Dermis microvascular lymphatic vessel endothelial cell (primary cell): ENCODE results near the gene CYP2U1. TPM values are rescaled to one million over a fixed set of nuclear protein-coding genes. Genes with fewer than 3 reads are reported as not detected.
"Not testable (repeated sequence)": the region's sequence is repeated elsewhere in the genome, so short reads cannot be mapped to it uniquely, and the experiment has no call there.

Experiments
- DNase-seq, 2 donors: peaks; one replicate each; pipeline versions ENCODE4 v3.0.0 to v3.0.0-alpha.2; 2010; ENCODE audit warnings: low read depth in 2 of 2
- total RNA-seq: library from RNA; depleted of rRNA; stranded (reverse); fragments of >200 nt; gene quantifications from 2 replicates; pipeline ENCODE4 v1.2.1, GENCODE V29; 2014

Gene CYP2U1
- 4.0 and 6.2 TPM in 2 replicates for total RNA-seq

DNA sequence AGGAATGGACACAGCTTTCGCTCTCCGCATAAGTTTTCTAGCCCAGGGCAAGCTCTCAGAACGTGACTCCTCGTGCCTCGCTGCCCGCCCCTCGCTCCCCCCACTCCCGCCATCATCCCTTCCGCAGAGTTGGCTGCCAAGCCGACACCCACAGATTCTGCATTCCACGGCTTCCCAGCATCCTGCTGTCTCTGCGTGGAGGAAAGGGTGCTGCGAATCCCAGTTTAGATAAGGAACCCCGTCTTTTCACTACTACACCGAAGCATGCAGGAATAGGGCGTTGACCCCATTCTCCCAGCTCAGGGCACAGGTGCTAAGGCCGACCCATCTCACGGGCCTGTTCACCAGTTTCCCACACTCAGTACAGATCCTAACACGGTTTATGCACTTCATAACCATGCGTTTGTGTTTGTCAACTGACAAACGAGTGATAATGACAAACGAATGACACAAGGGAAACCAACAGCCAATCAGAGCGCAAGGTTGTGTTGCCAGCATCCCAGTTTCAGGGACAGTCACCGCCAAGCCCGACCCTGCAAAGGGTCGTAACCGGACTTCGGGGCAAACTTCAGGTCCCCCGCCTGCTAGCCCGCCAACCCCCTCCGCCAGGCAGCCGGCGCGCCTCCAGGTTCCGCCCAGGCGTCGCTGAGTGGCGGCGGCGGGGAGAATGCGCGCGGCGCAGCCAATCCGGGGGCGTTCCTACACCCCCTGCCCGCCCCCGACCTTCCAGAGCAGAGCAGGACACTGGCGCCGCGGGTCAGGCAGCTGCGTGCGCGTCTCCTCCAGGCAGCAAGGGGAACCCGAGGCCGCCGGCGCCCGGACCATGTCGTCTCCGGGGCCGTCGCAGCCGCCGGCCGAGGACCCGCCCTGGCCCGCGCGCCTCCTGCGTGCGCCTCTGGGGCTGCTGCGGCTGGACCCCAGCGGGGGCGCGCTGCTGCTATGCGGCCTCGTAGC, at the start of gene CYP2U1:
Gene CYP2U1 (plus strand): TSS at position 729 of the 954 bp plus-strand sequence. CDS start 95 bp downstream, at position 824.
- DNase-seq, result peak; percentile 38 to 88

DNA sequence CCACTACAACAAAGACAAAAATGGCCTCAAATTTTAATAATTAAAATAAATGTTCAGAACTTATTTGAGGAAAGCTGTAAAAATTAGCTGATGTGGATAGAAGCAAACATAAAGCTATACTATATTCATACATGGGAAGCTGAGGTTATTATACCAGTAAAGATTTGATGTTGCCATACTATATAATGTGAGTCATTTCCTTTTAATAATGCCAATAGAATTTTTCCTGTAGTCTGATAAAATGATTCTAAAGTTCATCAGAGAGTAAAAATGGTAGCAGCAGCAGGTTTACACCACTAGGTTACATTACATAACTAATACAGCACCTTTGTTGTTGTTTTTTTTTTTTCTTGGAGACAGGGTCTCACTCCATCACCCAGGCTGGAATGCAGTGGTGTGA, 45.5 kb upstream of the CYP2U1 start:
- peak in 1 of 2 donors; percentile 43 for DNase-seq

DNA sequence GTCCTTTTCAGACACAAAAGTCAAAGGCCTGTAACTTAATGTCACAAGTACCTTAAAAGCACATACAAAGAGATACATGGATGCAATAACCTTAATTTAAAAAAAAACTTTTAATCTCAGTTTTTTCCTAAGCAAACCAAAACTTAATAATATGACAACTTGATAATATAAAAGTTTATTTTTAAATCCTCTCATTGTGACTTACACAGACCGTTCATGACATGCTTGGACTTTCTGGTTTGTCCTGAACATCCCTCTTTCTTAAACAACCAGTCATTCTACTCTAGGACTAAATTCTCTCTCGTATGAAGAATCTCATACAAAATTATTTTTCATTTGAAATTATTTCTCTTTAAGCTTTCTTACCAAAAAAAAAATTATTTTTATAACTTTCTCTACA, 43.1 kb upstream of the CYP2U1 start:
- no peak for DNase-seq

DNA sequence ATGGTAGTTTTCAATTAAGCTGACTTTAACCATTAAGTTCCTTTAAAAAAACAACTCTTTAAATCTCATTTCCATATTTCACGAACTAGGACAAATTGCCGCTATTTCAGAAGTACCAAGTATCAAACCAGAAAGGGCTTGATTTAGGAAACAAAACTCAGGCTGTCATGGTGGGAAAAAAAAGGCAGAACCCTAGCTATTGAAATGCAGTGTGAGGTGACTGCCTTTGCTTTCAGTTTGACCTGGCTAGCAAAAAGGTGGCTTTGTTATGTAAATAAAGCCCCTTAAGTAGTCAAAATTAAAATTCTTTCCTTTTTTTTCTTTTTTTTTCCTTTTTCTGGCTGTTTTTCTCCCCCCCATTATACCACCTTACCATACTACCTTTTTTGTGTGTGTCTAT, 40.6 kb upstream of the CYP2U1 start:
- no peak for DNase-seq

DNA sequence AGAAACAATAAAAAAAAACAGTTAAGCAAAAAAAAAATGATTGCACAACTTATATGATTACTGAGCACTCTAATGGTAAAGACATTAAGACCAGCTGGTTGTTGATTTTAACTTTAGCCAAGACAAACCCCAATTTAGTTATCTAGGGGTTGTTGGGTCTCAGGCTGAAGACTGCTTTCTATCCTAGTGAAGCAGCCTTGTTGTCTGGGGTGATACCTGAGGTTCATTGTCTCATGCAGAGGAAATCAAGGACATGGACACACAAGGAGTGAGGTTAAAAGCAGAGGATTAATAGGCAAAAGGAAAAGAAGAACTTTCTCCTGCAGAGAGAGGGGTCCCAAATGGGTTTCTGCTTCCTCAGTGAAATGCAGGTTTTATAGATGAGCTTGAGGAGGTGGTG, 40.0 kb upstream of the CYP2U1 start:
- no peak for DNase-seq

DNA sequence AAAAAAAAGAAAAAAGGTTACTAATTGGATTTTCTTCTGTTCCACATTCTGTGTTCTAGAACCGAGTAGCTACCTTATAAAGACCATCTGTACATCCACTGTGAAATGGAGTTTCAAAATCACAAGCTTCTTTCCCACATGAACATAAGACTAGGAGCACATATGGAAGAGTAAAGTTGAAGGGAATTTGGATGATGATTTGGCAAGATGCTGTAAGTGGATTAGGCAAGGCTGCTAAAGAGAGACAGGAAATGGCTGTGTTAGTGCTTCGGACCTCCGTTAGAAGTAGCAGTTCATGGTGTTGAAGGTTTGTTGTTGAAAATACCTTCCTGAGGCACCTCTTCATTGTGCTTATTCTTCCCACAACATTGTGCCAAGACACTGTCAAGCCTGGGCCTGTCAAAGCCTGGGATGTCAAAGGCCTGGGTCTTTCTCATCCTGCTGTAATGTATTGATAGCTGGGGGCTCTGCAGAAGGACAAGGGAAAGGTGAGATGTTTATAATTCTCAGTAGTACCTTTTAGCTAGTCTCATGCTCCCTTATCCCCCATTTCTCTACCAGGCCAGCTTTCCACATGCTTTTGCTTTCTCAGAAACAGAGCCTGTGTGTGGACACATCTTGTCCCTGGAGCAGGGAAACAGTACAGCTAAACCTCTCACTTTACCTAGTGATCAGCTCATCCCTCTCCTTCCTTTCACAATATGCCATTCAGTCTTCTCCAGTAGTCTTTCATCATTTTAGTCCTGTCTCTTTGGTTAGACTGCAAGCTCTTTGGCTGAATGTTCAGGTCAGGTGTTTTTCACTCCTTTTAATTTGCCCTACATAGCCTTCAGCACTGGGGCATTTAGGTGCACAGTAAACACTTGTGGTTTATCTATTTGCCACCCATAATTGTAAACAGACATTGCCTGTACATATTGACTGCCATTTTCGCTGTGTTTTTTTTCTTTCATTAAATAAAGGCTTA, 37.9 kb upstream of the CYP2U1 start:
- peak in 1 of 2 donors; percentile 57 for DNase-seq

DNA sequence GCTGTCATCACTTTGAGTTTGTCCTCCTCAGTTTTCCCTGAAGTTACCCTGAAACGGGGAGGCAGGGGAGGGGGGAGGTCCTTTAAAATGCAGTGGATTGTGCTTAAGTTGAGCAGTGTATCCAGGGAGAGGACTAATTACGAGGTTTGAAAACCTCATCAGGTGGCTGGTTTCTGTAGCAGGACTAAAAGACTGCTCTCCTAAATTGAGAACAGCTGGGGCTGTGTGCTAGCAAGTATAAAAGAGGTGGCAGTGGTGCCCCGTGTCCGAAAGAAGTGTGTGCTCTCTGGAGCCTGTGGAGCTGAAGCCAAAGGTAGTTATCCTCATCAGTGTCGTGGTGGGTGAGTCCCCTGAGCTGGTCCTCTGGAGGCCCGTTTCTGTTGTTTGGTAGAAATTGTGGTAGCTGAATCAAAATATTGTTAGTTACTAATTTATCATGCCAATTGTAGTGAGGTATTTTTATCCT, 37.2 kb upstream of the CYP2U1 start:
- no peak for DNase-seq

DNA sequence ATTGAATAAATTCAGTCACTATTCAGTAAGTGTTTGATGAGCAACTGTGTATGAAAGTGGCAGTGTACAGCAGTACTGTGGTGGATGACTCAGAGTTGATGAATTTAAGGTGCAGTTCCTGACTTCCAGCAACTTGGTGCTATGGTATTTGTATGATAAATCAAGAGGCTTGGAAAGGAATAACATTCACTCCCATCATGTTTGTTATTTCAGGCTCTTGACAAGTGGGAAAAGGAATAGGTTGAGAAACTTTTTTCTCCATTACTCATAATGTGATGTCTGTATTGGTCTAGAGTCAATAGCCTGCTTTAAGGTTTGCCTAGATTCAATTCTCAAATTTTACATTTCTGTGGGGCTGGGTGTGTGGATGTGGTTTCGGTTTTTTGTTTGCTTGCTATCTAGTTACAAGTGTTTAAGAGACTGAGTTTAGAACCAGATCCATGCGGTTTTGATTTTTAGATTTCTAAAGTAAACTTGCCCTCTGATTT, 35.1 kb upstream of the CYP2U1 start:
- peak; percentile 92 to 98 for DNase-seq

DNA sequence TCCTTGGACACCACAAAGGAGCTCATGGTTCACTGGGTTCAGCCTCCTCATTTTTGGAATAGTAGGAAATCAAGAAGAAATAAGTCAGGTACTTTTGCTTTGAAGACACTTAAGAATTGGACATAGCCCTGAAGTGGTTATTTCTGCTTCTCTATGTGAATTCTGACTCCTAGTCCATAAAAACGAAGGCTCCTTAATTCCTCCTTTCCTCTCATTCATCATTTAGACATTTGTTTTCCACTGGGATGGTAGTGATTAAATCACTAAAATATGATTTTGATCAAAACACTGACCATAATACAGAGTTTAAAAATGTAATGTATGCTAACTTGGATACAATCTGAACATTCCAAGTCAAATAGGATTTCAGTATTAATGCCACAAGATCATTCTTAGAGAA, 34.7 kb upstream of the CYP2U1 start:
- DNase-seq, result no peak

DNA sequence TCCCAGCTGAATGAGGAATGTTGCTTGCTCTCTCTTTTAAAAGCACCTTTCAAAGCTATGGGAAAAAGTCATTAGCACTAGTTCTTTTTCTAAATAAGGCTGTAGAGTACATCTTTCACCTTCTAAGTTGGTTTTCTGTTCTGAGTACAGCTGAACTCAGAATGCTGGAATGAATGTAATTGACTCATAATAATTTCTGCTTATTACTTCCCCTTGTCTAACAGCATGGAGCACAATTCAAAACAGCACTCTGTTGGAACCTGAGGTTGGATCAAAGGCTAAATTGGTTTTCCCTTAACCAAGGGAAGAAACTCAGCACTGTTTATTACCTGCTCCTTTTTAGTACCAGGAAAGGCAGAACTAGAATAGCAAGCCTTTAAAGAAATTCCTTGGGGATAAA, 33.5 kb upstream of the CYP2U1 start:
- DNase-seq, result peak in 1 of 2 donors; percentile 26

DNA sequence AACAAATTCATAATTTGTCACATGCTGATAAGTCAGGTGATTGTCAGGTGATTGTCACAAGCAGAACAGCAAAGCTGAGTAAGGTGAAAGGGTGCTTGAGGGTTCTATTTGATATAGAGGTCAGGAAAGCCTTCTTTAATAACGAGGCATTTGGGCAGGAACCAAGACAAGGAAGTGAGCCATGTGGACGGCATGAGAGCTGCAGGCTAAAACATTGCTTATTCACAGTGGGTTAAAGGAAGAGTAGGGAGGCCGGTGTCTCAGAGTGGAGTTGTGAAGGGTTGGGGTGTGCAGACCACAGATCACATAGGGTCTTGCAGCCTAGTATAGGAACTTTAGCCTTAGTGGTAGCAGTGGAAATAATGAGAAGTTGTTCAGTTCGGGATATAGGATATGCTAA, 31.3 kb upstream of the CYP2U1 start:
- no peak for DNase-seq

DNA sequence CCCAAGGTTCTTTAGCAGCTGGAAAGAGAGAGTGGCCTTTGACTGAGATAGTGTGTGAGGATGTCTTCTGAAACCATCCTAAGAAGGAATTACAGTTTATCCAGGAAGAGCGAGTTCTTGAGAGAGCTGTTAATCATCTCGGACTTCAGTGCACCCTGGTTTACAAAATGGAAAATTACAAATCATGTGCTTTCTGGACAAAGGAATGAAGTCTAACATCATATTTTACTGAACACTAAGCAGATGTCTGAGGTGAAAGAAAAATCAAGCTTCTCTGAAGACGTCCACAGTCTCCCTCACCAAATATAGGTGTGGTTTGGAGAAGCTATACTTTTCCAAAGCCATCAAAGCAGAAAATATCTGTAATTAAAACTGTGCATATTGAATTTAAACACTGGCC, 30.8 kb upstream of the CYP2U1 start:
- DNase-seq, result no peak

DNA sequence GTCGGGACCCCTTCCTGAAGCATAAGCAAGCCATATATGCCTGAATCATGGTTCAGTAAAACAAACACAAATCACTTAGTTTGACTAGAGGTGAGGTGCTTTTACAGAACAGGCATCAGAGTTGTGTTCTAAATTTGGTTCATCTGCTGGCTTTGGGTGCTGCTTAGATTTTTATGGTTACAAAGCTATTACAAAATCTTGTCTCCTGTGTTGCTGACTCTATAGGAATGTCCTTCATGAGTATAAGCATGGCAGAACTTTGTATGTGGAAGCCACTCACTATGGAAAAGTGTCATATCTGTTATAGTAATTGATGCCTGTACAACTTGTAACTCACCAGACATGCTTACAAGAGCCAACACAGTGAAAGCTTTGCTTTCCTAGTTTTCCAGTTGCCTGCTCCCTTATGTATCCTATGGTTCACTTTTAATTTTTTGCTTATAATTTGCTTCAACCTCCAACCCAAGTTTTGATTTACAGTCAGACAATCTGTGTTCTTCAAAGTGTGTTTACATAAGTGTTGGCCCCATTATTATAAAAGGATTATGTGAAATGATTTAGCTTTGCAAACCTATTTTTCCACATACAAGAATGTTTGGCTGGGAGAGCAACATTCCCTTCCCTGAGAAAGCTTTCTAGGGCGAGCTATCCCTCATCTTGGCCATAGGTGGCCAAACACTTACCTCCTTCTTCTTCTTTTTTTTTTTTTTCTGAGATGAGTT, 30.0 kb upstream of the CYP2U1 start:
- DNase-seq, result no peak

DNA sequence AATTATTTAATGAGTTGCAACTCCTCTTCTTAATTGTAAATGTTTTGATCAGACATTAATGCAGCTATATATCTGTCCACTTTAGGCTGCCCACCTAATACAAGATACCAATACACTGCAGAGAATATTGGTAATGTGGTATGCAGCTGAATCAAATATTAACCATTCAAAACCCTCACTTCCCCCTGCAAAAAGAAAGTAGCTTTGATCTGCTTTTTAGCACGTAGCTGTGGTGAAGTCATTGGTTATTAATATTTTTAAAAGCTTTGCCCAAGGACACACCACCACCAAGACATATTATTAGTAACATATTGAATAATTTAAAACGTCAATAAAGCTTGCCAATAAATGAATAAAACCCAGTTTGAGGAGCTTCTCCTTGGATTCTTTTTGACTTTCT, 28.6 kb upstream of the CYP2U1 start:
- DNase-seq, result no peak

DNA sequence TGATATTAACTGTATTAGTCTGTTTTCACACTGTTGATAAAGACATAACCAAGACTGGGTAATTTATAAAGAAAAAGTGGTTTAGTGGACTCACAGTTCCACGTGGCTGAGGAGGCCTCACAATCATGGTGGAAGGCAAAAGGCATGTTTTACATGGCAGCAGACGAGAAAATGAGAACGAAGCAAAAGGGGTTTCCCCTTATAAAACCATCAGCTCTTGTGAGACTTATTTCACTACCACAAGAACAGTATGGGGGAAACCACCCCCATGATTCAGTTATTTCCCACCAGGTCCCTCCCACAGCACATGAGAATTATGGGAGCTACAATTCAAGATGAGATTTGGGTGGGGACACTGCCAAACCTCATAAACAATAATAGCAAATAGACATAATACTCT, 26.3 kb upstream of the CYP2U1 start:
- not testable (repeated sequence) for DNase-seq

DNA sequence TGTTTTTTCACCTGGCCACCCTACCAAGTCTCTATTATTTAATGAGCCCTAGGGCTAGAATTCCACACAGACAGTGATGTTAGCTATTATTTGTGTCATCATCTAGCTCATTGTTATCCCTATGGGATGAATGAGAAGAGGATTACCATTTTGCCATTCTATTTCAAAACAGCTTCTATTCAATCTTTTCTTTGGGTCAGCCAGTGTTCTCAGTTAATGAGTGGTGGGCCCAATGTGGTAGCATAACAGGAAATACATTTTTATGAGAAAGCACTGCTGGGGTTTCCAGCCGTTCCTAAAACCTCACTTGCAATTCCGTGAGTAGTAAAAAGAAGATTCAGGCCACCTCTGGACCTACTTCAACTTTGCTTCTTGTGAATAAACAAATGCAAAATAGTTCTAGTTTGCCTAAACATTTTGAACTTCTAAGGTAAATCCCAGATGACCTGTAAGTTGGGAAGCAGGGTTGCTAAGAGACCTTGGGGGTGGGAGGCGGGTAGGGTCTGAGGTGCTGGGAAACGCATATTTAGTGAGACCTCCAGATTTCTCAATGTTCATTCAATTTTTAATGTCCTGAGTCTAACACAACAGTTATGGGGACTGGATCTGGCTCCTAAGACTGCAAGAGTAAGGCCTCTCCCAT, 24.8 kb upstream of the CYP2U1 start:
- no peak for DNase-seq

DNA sequence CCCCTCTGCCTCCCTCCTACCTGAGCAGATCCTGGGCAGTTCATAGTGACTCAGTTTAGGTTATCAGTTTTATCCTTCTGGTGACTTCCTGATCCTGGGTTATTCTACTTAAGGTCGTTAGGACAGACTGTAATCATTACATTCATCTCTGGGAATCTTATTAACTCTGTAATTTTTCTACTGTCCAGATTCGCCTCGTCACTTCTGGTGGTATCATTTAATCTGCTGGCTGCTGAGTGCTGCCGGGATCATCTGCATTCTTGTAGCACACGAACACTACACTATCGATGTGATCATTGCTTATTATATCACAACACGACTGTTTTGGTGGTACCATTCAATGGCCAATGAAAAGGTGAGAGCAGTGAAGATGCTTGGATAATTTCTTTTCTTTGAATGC, 23.0 kb upstream of the CYP2U1 start:
- no peak for DNase-seq

DNA sequence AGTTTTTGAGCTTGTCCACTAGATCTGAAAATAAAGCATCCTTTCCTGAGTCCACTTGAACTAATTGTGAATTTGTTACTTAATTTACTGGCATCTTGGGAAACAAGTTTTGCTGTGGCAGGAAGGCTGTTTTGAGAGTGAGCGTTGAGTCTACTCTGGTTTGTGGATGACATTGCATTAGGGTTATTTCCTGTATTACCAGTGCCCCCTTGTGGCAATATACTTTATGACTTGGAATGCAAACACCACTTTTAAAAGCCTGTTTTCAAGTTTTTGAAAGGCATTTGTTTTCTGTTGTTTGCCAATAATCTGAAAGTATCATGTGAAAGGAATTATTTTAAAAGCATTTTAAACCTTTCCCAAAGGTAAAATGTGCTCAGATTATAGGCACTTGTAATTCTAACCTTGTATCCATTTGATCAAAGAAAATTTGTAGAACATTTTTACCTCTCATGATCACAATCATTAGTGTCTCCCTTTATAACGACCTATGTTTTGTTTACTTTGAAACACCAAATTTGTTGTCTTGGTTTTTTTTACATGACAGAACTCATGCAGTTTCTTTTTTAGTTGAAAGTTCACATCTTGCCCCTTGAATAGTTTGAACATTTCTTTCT, 18.0 kb upstream of the CYP2U1 start:
- peak; percentile 71 to 76 for DNase-seq

DNA sequence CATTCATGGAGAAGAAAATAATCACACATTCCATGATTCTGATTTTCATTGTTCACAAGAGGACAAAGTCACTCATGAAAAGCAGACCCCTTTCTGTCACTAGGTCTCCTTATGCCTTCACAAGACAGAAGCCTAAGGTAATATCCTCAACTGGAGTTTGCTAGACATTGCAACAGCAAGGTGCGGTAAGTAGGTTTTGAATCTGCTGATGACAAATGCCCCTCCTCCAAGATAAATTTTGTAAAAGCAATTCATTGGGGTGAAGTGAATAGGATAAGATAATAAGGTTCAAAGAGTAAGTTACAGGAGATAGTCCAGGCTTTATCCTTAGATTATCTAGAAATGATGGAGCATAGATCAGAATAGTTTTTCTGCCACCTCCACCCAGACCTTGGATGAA, 16.1 kb upstream of the CYP2U1 start:
- DNase-seq, result no peak

DNA sequence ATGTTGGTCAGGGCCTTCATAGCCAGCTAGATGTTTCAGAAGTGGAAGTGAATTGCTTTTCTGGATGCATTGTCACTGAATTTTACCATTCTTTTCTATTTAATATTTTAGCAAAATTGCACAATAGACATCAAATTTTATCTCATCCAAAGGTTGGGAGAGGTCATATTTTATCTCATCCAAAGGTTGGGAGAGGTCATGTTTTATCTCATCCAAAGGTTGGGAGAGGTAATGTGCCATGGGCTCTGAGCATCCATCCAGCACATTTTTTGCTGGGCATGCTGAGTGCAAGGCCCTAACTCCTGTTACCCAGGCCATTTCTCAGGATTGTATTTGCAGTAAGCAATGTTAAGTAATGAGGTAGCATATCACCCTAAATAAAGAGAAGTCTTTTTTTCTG, 14.7 kb upstream of the CYP2U1 start:
- no peak for DNase-seq
